GM12891 (cell line): ENCODE results near the gene TBX4.

Experiments
- PAX5 ChIP-seq: IDR thresholded peaks from 2 replicates; pipeline ENCODE4 v1.6.1; 2011; ENCODE audit warnings: low read length, moderate library complexity, mild to moderate bottlenecking; ENCODE audit not compliant: insufficient read depth, severe bottlenecking
- POLR2A ChIP-seq: IDR thresholded peaks from 2 replicates; pipeline ENCODE4 v1.6.1; 2011; ENCODE audit warnings: low read depth, low read length, control low read depth
- POU2F2 ChIP-seq: IDR thresholded peaks from 2 replicates; pipeline ENCODE4 v1.6.1; 2011; ENCODE audit warnings: low read depth, mild to moderate bottlenecking, control low read depth, low read length, moderate library complexity
- SPI1 ChIP-seq: IDR thresholded peaks from 2 replicates; pipeline ENCODE4 v1.6.1; 2011; ENCODE audit warnings: low read depth, low read length, control low read depth
- TAF1 ChIP-seq: IDR thresholded peaks from 2 replicates; pipeline ENCODE4 v1.6.1; 2011; ENCODE audit warnings: low read depth, low read length, control low read depth

DNA sequence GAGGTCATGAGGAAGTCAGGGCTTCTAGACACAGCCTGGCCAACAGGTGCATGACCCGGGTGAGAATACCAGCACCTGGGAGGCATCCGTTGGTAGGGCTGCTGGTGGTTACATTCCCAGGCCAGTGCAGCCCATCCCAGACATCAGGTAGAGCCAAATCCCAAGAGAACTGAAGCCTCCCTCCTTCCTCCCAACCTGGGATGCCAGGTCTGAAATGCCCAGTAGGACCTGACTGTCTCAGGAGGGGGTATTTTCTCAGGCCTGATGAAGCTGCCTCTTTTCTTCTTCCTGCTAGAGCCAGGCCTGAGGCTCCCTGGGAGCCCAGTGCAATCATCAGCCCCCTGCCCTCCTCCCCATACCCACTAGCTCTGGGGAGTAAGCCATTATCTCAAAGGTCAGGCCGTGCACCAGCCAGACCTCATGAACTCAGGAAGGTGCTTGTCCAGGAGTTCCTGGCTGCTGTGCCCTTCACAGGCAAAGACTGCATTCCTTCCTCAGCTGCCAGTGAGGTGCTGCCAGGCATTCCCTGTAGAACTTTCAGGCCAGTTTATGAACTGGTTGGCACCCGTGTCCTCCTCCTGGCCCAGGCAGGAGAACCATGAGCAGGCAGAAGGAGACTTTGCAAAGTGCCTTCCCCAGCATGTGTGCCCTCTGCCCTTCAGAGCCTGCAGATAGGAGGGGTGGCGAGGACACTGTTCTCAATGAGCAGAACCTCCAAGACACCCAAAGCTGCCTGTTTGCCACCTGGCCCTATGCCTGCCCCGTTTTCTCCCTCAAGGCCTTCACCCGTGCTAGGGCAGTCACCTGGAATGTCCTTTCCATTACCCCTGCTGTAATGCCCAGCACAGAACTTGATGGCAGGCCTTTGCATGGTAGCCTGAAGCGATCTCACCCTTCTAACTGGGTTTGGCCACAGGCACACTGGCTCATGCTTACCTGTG lies 45.0 kb upstream of the TBX4 start:
- TF ChIP-seq POLR2A (no peak), PAX5 (no peak), TAF1 (no peak), SPI1 (no peak), POU2F2 (no peak)
